GM18867 (cell line): ENCODE results near the gene ABCA12.

Experiments
- ATAC-seq: cut with Tn5 transposase; IDR thresholded peaks from one replicate; pipeline ENCODE4 v1.9.1; 2021; ENCODE audit warnings: mild to moderate bottlenecking, moderate library complexity; ENCODE audit not compliant: unreplicated experiment

ABCA12 gene

GRCh38 chr2:214987261-214987660 is 151.2 kb downstream of the ABCA12 start:
- no peak for ATAC-seq

DNA sequence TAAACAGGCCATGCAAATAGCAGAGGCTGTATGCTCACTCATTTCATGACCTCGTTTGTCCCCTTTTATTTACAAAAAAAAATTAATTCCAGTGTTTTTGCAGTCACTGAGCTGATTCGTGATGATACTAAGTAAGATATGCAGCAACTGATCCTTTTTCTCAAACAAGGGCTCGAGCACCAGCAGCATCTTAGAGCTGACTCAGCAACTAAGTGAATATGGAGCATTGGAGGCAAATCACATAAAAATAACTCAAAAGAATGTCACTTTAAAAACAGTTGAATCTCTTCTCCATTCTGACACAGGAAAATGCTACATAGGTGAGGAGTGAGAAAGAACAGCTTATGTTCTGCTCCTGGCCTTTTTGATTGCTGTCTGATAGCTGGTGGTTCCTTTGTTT is 152.8 kb downstream of the ABCA12 start:
- no peak for ATAC-seq

- ATAC-seq, result no peak
These were observed 172.0 kb downstream of the ABCA12 start for GRCh38 chr2:214966420-214966819.

GRCh38 chr2:214960677-214961076 is 177.7 kb downstream of the ABCA12 start:
- no peak for ATAC-seq

GRCh38 chr2:214946949-214947348 is 191.5 kb downstream of the ABCA12 start:
- no peak for ATAC-seq

DNA sequence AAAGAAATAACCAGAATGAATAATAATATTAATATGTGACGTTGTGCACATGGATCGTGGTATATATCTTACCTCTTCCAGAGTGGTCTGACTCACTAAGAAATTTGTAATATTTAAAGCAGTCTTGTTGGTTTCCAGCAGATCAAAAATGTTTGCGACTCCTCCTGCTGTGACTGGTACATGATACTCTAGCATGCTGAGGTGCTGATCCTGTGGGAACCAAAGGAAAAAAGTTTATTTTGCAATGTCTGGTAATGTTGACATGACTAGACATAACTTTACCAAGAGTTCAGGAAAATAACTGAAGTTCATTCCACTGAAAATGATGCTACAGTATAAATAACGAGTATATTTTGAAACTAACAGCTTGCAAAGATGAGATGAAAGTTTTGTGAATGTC is 204.4 kb downstream of the ABCA12 start:
- no peak for ATAC-seq

DNA sequence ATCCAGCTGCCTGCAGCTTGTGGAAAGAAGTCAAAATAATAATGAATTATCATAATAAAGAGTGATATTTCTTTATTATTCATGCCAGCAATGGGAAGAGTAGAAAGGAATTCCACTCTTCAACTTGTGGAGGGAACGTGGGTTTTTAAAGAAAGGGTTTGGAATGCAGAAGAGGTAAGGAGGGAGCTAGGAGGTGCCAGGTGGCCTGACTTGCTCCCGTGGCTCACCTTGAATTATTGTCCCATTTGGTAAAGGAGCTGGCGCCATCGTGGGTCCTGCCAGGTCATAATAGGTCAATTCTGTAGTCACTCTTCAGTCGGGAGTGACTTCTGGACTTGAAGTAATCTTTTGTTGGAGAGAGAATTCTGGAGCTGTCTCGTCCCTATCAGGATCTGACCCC is 233.8 kb downstream of the ABCA12 start:
- ATAC-seq, result no peak

DNA sequence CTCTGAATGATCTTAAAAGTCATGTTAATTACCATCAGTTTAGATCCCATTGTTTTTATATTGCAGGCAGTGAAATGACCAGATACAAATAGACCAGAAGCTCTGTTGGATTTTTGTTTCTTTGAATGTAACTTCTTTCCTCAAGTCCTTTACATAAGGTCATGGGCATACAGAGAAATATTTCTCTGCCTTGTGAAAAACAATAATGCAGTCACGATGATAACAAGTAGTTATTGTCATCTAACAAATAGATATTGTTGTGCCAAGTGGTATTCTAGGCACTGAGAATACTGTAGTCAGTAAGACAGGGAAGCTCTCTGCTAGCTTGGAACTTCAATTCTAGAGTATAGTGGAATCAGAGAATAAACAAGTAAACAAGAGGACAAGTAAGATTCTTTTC is 234.2 kb downstream of the ABCA12 start:
- no peak for ATAC-seq

DNA sequence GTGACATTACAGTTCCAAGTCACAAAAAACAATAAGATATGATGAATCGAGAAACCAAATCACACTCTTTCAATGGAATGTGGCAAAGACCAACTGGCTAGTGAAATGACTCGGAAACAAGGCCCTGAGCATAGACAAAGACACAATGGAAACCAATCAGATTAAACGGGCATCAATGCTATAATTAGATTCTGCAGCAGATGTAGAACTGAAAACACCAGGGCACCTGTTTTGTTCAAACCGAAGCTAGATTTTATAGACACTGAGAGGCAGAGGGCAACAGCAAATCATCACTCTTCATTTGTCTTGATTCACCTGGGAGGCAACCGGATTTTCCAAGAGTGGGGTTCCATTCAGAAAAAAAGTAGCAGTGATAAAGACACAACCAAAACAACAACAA is 236.1 kb downstream of the ABCA12 start:
- peak; percentile 61 for ATAC-seq

DNA sequence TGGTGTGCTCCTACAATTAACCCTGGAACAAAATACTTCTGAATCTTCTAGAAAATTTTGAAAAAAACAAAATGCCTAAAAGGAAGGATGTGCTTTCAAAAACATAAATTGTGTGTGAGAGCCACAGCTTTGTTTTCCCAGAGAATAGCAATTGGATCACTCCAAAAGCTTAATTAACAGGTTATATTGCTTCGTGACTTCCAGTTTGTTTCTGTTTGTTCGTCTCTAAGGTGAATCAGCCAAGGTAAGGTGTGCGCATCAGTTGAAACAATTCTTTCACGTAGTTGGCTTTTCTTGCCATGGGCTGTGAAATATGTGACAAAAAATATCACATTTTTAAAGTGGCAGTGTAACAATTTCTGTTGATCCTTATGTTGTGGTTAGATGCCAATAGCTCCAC is 238.7 kb downstream of the ABCA12 start:
- ATAC-seq, result no peak

- ATAC-seq, result no peak
These were observed 242.2 kb downstream of the ABCA12 start for GRCh38 chr2:214896274-214896673.

GRCh38 chr2:214895469-214895868 is 243.0 kb downstream of the ABCA12 start:
- no peak for ATAC-seq

GRCh38 chr2:214889301-214889700 is 249.1 kb downstream of the ABCA12 start:
- no peak for ATAC-seq

- no peak for ATAC-seq
These were observed 256.7 kb downstream of the ABCA12 start for GRCh38 chr2:214881647-214882202.
